ENCODE measurements around the gene IL22RA1. TPM values are rescaled to one million over a fixed set of nuclear protein-coding genes. Genes with fewer than 3 reads are reported as not detected.
A peak's percentile ranks its signal among the peaks of the same experiment; 100 is the strongest.

The IL22RA1 gene
- total RNA-seq, 1 donor from 2014 or later = 0.16 TPM

- intact Hi-C loops (cut with DNase I) = no loop called here
- ATAC-seq (ENCODE audit: poor library complexity) (no peak), DNase-seq (no peak)
These were observed 4.3 kb upstream of the IL22RA1 start for GRCh38 chr1:24147194-24147593.

DNA sequence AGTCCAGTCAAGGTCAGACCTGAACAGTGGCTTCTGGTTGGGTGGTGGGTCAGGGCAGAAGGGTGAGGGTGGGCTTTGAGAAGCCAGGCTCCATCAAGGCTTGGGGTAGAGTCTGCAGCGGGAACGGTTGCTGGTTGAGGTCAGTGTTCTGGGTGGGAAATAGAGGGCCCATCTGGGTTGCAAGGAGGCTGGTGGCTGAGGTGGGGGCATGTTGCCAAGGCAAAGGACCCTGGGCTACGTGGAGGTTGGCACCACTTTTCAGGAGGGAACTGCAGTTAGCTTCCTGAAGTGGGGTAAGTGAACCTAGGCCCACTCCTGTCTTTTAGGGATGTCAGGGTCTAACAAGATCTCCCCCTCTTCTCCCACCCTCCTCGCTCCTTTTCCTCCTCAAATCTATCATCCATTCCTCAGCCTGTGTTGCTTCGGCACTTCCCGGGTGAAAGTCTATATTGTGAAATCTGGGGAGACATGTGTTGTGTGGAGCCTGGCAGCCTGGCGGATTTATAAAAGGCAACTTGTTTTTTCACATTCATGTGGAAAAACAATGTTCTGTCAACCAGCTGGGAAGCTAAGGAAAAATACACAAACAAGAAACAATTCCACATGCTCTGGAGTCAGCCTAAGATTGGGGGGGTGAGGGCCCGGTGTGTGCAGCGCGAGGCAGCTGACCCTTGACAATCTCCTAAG, 1.5 kb downstream of the IL22RA1 start:
- DNase-seq (no peak), ATAC-seq (ENCODE audit: poor library complexity) (no peak)
- intact Hi-C loops (cut with DNase I) = no loop called here

DNA sequence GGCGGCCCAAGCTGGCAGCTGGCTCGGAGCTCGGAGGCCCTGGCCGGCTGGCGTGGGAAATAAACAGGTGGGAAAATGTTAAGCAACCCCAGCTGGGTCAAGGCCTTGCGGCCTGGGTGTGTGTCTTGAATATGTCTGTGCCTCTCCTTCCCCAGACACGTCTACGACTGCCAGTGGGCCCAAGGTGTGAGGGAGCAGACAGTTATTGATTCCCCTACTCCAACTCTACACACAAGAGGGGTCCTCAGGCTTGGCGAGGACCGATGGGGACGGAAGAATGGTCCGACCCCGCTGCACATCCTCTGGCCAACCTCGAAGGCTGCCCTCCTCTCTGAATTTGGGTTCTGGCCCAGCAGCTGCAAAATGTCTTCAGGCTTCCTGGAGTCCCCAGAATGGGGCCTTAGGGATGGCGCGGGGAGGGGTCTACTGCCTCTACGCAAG, 2.2 kb downstream of the IL22RA1 start:
- no peak for ATAC-seq (ENCODE audit: poor library complexity)
- intact Hi-C loops (cut with DNase I) = no loop called here

DNA sequence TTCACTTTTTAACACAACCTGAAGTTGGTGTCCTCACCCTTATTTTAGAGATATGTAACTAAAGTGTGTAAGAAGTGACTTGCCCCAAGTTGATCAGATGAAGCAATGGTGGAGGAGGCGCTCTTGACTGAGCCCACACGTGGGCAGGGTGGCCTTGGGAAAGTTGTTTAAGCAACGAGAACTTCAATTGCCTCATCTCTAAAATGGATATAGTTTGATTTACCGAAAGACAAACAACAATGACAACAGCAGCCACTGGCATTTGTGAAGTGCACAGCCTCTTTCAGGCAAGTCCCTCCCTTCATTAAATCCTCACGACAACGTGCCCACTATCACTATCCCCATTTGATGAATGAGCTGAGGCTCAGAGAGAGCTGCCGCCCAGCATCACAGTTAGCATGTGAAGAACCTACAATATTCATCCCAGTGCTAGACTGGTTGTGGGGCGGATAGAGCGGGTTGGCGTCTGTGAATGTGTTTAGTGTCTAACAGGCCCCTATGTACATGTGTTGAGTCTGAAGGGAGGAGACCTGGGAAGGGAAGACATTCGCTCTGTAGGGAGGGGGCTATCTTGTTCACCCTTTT, 3.0 kb downstream of the IL22RA1 start:
- DNase-seq (no peak), ATAC-seq (ENCODE audit: poor library complexity) (no peak)
- intact Hi-C loops (cut with DNase I) = no loop called here

More for the DNA sequence above, 2.2 kb downstream of the IL22RA1 start:
- DNase-seq = no peak

DNA sequence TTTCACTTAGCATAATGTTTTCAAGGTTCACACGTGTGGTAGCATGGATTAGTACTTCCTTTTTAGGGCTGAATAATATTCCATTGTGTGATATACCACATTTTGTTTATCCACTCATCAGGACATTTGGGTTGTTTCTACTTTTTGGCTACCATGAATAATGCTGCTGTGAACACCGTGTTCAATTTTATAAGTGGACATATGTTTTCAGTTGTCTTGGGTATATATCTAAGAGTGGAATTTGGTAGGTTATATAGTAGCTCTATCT, 3.8 kb downstream of the IL22RA1 start:
- intact Hi-C loops (cut with DNase I) = no loop called here
- DNase-seq (no peak), ATAC-seq (ENCODE audit: poor library complexity) (no peak)

GRCh38 chr1:24138476-24139221, 4.3 kb downstream of the IL22RA1 start:
- DNase-seq = no peak
- intact Hi-C loops (cut with DNase I) = no loop called here
- ATAC-seq (ENCODE audit: poor library complexity) = no peak

GRCh38 chr1:24136956-24137539, 5.9 kb downstream of the IL22RA1 start:
- ATAC-seq (ENCODE audit: poor library complexity) (no peak), DNase-seq (no peak)
- intact Hi-C loops (cut with DNase I) = no loop called here

DNA sequence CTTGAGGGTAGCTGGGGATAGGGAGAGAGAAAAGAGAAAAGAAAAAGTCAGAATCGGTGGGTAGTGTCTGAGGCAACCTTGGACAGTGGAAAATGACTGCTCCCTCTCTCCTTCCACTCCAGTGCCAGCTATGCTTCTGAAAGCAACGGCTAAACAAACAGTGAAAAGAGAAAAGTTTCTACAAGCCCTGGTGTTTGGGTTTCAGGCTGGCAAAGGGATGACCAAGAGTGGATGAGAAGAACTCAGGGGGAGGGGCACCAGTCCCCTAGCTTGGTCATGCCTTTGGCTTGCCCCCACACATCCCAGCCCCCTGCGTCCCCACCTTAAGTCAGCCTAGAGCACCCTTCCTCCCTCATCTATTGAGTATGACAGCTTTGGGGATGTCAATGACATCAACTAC, 8.6 kb downstream of the IL22RA1 start:
- intact Hi-C loops (cut with DNase I) = no loop called here
- DNase-seq (no peak), ATAC-seq (ENCODE audit: poor library complexity) (no peak)

DNA sequence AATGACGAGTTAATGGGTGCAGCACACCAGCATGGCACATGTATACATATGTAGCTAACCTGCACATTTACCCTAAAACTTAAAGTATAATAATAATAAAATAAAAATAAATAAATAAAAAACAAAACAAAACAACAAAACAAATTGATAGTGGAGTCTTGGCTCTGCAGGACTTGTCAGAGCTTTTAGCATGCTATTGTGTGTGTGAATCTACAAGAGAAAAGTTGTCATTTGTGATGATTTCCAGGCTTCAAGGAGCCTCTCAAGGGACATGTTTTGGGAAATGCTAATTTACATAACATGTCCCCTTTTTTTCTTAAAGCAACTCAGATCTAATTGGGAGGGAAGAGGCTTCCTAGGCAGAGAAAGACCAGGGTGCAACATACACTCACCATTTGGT, 9.1 kb downstream of the IL22RA1 start:
- intact Hi-C loops (cut with DNase I) = no loop called here
- no peak for ATAC-seq (ENCODE audit: poor library complexity)
- no peak for DNase-seq

- DNase-seq (no peak), ATAC-seq (ENCODE audit: poor library complexity) (no peak)
- intact Hi-C loops (cut with DNase I) = no loop called here
These were observed 12.6 kb downstream of the IL22RA1 start for GRCh38 chr1:24130385-24130784.

GRCh38 chr1:24127801-24128363, 15.1 kb downstream of the IL22RA1 start:
- intact Hi-C loops (cut with DNase I) = no loop called here
- ATAC-seq (ENCODE audit: poor library complexity) (no peak), DNase-seq (no peak)

GRCh38 chr1:24127134-24127800, 15.7 kb downstream of the IL22RA1 start:
- no peak for ATAC-seq (ENCODE audit: poor library complexity)
- no peak for DNase-seq

DNA sequence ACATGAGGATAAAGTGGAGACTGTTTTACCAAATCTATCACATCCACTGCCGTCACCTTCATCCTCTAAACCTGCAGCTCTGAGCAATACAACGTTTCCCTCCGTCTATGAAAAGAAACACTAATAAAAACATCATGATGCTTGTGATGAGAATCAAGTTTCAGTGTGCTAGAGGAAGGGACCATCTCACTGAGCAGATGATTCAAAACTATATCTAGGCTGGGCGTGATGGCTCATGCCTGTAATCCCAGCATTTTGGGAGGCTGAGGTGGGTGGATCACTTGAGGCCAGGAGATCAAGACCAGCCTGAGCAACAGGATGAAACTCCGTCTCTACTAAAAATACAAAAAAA, 16.3 kb downstream of the IL22RA1 start:
- ATAC-seq (ENCODE audit: poor library complexity) = no peak
- intact Hi-C loops (cut with DNase I) = no loop called here
- no peak for DNase-seq

More at GRCh38 chr1:24127134-24127800, 15.7 kb downstream of the IL22RA1 start:
- intact Hi-C loops (cut with DNase I) = no loop called here

DNA sequence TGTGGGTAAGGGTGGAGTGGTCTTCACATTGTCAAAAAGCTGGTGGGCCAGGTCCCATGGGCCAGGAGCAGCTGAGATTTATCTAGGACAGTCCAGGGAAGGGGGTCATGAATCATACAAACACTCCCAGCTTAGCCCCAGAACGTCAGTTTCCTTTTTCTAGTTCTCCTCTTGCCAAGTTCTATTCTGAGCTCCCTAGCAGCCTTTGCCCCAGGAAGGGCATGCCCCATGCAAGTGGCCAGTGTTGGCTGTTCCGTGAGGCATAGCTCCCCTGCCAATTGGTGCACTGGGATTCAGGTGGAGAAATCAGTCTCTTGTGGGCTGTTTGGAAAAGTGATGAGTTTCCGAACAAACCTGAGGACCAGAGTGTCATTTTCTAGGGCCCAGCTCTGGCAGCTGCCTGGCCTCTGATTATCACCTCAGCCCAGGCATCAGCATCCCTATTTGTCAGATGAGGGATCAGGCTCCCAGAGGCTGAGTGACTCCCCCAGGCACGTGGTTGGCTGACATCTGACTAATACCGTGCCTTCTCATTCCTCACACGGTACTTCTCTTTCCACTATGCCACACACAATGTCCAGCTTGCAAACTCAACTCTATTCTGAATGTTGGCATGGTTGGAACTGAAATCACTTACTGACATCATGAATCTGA, 16.8 kb downstream of the IL22RA1 start:
- peak; percentile 77 for ATAC-seq (ENCODE audit: poor library complexity)
- DNase-seq = no peak
- intact Hi-C loops (cut with DNase I) = no loop called here

DNA sequence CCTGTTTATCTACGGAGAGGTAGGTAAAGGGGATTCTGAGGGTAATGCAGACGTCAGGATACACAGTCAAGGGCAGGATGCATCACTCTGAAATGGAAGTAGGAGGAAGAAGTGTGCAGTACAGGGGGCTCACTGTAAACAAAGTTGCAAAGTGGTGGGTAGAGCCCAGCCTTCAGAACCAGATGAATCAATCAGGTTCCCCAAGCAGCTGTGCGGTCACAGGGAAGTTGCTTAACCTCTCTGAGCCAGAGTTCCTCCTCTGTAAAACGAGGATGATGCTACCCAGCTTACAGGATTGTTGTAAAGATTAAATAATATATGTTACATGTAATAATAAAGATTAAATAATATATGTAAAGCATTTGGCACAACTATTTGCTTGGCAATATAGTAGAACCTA, 17.5 kb downstream of the IL22RA1 start:
- no peak for DNase-seq
- ATAC-seq (ENCODE audit: poor library complexity) = no peak
- intact Hi-C loops (cut with DNase I) = no loop called here

- intact Hi-C loops (cut with DNase I) = no loop called here
- ATAC-seq (ENCODE audit: poor library complexity) (no peak), DNase-seq (no peak)
These were observed 18.0 kb downstream of the IL22RA1 start for GRCh38 chr1:24124980-24125379.

- no peak for DNase-seq
- no peak for ATAC-seq (ENCODE audit: poor library complexity)
- intact Hi-C loops (cut with DNase I) = no loop called here
These were observed 19.3 kb downstream of the IL22RA1 start for GRCh38 chr1:24123611-24124010.

DNA sequence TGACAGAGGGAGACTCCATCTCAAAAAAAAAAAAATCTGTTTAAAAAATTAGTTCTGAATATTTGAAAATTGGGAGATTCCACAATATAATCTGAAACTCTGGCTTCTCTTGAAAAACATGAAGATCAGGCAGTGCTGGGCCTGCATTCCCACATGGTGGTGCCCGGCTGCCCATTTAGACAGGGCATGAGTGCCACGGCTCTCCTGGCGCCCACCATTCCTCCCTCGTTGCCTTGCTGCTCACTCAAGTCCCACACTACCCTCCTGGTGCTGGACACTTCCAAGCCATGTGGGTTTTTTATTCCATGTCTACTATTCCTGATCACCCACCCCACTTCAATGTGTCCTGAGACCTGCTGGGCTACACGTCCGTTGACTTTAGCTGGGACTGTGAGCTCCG, 20.2 kb downstream of the IL22RA1 start:
- DNase-seq (no peak), ATAC-seq (ENCODE audit: poor library complexity) (no peak)
- intact Hi-C loops (cut with DNase I) = no loop called here

GRCh38 chr1:24121406-24121805, 21.5 kb downstream of the IL22RA1 start:
- DNase-seq (no peak), ATAC-seq (ENCODE audit: poor library complexity) (no peak)
- intact Hi-C loops (cut with DNase I) = no loop called here

All from Right ventricle myocardium superior (tissue), 1 donor.